ENCODE data around the gene LRIT1. TPM values are rescaled to one million over a fixed set of nuclear protein-coding genes. Genes with fewer than 3 reads are reported as not detected.
A peak's percentile ranks its signal among the peaks of the same experiment; 100 is the strongest.

Gene LRIT1
- total RNA-seq, 2 experiments from 2014 or later, result not detected

DNA sequence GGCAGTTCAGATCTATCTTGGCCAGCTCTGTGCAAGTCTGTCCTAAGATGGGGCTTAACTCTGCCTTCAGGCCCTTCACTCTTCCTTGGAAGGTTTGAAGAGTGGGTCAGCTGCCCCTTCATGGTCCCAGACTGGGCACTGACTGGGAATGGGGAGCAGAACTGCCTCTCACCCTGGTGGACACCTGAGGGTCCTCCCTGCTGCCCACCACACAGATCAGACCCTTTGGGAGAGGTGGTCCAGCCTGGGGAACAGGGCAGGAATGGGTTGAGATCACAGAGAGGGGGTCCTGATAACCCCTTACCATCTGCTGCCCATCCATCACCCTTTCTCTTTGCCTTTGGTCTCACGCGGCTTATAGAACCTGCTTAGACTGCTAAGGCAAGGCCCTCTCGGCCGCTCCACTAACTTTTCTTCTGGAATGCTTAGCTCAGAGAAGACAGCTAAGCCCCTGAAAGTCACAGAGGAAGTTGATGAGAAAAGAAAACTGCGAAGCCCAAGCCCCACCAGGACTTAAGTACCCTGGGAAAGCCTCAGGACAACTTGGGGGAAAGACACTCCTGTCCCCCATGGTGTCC lies 47.4 kb downstream of the LRIT1 start:
- Mint-ChIP-seq H3K36me3 (ENCODE audit: low read depth) (no peaks in the 10 kb centered on the region), H3K4me1 (ENCODE audit: low read depth) (peaks cover 14% of the 10 kb centered on the region), H3K9me3 (no peaks in the 10 kb centered on the region), H3K27ac (no peak overlapping the region), H3K4me3 (peak overlapping the region; percentile 61), H3K27me3 (peaks cover 30% of the 10 kb centered on the region)
- CTCF ChIA-PET, result no interaction called here
- DNase-seq, result peak in 1 of 14 experiments; percentile 30
- TF ChIP-seq, protein P1, sequence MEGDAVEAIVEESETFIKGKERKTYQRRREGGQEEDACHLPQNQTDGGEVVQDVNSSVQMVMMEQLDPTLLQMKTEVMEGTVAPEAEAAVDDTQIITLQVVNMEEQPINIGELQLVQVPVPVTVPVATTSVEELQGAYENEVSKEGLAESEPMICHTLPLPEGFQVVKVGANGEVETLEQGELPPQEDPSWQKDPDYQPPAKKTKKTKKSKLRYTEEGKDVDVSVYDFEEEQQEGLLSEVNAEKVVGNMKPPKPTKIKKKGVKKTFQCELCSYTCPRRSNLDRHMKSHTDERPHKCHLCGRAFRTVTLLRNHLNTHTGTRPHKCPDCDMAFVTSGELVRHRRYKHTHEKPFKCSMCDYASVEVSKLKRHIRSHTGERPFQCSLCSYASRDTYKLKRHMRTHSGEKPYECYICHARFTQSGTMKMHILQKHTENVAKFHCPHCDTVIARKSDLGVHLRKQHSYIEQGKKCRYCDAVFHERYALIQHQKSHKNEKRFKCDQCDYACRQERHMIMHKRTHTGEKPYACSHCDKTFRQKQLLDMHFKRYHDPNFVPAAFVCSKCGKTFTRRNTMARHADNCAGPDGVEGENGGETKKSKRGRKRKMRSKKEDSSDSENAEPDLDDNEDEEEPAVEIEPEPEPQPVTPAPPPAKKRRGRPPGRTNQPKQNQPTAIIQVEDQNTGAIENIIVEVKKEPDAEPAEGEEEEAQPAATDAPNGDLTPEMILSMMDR (IDR thresholded peaks at IDR 0.05), result no peak
- POLR2A ChIA-PET, result interaction anchor here (1.0 to 1.6 kb wide), 2 partner anchors 16 to 55 kb away, joined by 4 to 6 read pairs; partner anchors contain the start of gene GHITM
- no peak for ATAC-seq (ENCODE audit: poor library complexity)
- Histone ChIP-seq H3K27ac (ENCODE audit: low read depth in 1 of 2, low read length in 2 of 2) (no peak overlapping the region), H3K9me3 (ENCODE audit: control insufficient read depth in 1 of 2, insufficient read depth in 1 of 2, low read length in 2 of 2) (peaks cover 0 to 11% of the 10 kb centered on the region in 2 experiments), H3K4me1 (ENCODE audit: insufficient read depth, low read length) (peaks cover 37% of the 10 kb centered on the region), H3K27me3 (ENCODE audit: control insufficient read depth in 1 of 2, insufficient read depth in 2 of 2, low read length in 2 of 2) (peaks cover 29 to 35% of the 10 kb centered on the region in 2 experiments), H3K36me3 (ENCODE audit: insufficient read depth, low read length) (no peaks in the 10 kb centered on the region), H3K4me3 (ENCODE audit: low read length) (peak overlapping the region; percentile 34)
- intact Hi-C loops (cut with DNase I, micrococcal nuclease), result loop anchor here in 1 of 2 experiments (5.0 kb wide), 1 partner anchor 47 kb away; no protein-coding TSS in a partner anchor

- CTCF ChIA-PET, result no interaction called here
- H3K27ac Mint-ChIP-seq, result no peak overlapping the region
These were observed 48.0 kb downstream of the LRIT1 start for GRCh38 chr10:84193327-84193726.

GRCh38 chr10:84191106-84191505 lies 50.2 kb downstream of the LRIT1 start:
- peak in 7 of 14 experiments; percentile 28 to 61 (median 48) for DNase-seq
- peak; percentile 89 for ATAC-seq (ENCODE audit: poor library complexity)
- H3K9me3 ChIP-seq (ENCODE audit: control insufficient read depth in 1 of 2, insufficient read depth in 1 of 2, low read length in 2 of 2), result peaks cover 0 to 11% of the 10 kb centered on the region in 2 experiments
- intact Hi-C loops (cut with DNase I, micrococcal nuclease), result loop anchor here in 1 of 2 experiments (1.0 to 5.0 kb wide), 2 partner anchors 14 to 44 kb away; no protein-coding TSS in a partner anchor
- ChIA-PET POLR2A (interaction anchor here (0.8 to 2.4 kb wide), 4 partner anchors 13 to 52 kb away, joined by 3 to 9 read pairs (median 5); partner anchors contain the start of gene GHITM), CTCF (no interaction called here)
- H3K4me3 ChIP-seq (ENCODE audit: low read length), result no peak overlapping the region
- TF ChIP-seq, protein P1 (IDR thresholded peaks at IDR 0.05), result no peak
- Mint-ChIP-seq H3K27ac (peak overlapping the region; percentile 31), H3K36me3 (ENCODE audit: low read depth) (no peaks in the 10 kb centered on the region), H3K4me3 (peak overlapping the region; percentile 4), H3K27me3 (peaks cover 13% of the 10 kb centered on the region), H3K4me1 (ENCODE audit: low read depth) (peaks cover 14% of the 10 kb centered on the region), H3K9me3 (no peaks in the 10 kb centered on the region)
- no peak overlapping the region for H3K27ac ChIP-seq (ENCODE audit: low read depth in 1 of 2, low read length in 2 of 2)
- H3K36me3 ChIP-seq (ENCODE audit: insufficient read depth, low read length), result no peaks in the 10 kb centered on the region
- peaks cover 37% of the 10 kb centered on the region for H3K4me1 ChIP-seq (ENCODE audit: insufficient read depth, low read length)
- peaks cover 27 to 28% of the 10 kb centered on the region in 2 experiments for H3K27me3 ChIP-seq (ENCODE audit: control insufficient read depth in 1 of 2, insufficient read depth in 2 of 2, low read length in 2 of 2)

More at GRCh38 chr10:84193327-84193726, 48.0 kb downstream of the LRIT1 start:
- no peaks in the 10 kb centered on the region for H3K36me3 Mint-ChIP-seq (ENCODE audit: low read depth)
- POLR2A ChIA-PET, result interaction anchor here (1.6 kb wide), 1 partner anchor 55 kb away, joined by 6 read pairs; the partner anchor contains the start of gene GHITM
- no peaks in the 10 kb centered on the region for H3K36me3 ChIP-seq (ENCODE audit: insufficient read depth, low read length)
- H3K4me3 Mint-ChIP-seq, result no peak overlapping the region
- H3K9me3 ChIP-seq (ENCODE audit: control insufficient read depth in 1 of 2, insufficient read depth in 1 of 2, low read length in 2 of 2), result peaks cover 0 to 11% of the 10 kb centered on the region in 2 experiments
- H3K4me1 Mint-ChIP-seq (ENCODE audit: low read depth), result peaks cover 14% of the 10 kb centered on the region
- intact Hi-C loops (cut with DNase I, micrococcal nuclease), result loop anchor here in 1 of 2 experiments (5.0 kb wide), 1 partner anchor 46 kb away; no protein-coding TSS in a partner anchor
- H3K4me3 ChIP-seq (ENCODE audit: low read length), result no peak overlapping the region
- H3K9me3 Mint-ChIP-seq, result no peaks in the 10 kb centered on the region
- TF ChIP-seq, protein P1 (IDR thresholded peaks at IDR 0.05), result no peak
- ATAC-seq (ENCODE audit: poor library complexity), result no peak
- peaks cover 37% of the 10 kb centered on the region for H3K4me1 ChIP-seq (ENCODE audit: insufficient read depth, low read length)
- peaks cover 29 to 33% of the 10 kb centered on the region in 2 experiments for H3K27me3 ChIP-seq (ENCODE audit: control insufficient read depth in 1 of 2, insufficient read depth in 2 of 2, low read length in 2 of 2)
- peaks cover 27% of the 10 kb centered on the region for H3K27me3 Mint-ChIP-seq
- DNase-seq, result no peak
- no peak overlapping the region for H3K27ac ChIP-seq (ENCODE audit: low read depth in 1 of 2, low read length in 2 of 2)

Measured in CD4-positive, alpha-beta T cell (primary cell).